ENCODE measurements around the gene SEH1L. TPM values are rescaled to one million over a fixed set of nuclear protein-coding genes. Genes with fewer than 3 reads are reported as not detected.

SEH1L gene
- total and polyA plus RNA-seq, 2 experiments from 2014 or later, result 30.2 to 49.5 TPM

DNA sequence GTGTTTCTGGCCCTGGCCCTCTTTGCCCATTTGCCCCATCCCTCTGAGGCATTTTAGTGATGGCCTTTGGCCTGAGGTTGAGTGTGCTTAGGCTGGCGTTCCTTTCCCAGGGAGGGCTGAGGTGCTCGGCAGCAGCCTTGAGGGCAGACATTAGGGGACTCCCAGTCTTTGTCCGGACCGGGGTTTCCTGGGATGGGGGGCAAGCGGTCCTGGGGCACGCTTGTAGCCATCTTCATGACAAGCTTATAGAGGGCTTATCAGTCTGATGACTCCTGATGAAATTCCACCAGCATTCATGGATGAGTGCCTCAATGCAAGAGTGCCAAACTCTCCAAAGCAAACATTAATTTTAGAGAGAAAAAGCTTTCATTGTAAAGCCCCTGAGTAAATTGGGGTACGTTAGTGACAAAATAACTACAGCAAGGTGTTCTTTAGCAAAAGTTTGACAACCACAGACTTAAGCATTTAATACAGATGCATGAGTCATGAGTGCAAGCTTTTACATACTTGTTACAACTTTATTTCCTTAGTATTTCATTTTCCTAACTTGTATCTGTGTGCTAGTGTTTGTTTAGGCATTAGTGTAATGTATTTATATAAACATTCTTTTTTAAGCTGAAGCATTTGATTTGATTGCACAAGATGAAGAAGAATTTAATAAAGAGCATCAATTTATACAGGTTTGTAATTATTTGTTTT, 89.0 kb downstream of the SEH1L start:
- no peak overlapping the region for H3K9ac ChIP-seq
- H3F3A ChIP-seq (ENCODE audit: insufficient read depth), result no peaks in the 10 kb centered on the region
- no peaks in the 10 kb centered on the region; the same call in 1 of the 2 replicates for H3K79me2 ChIP-seq (ENCODE audit: insufficient read depth)
- no peaks in the 10 kb centered on the region for H3K9me3 ChIP-seq (ENCODE audit: low read depth)
- H3K36me3 ChIP-seq (ENCODE audit: low read depth), result peaks cover 2% of the 10 kb centered on the region; the same call in 1 of the 2 replicates
- no peaks in the 10 kb centered on the region for H4K20me1 ChIP-seq (ENCODE audit: insufficient read depth)
- H3K4me3 ChIP-seq, result no peak overlapping the region
- 95 to 96% methylated on average over 7 of the region's 7 CpGs for WGBS, 2 experiments (ENCODE audit: low coverage in 1 of 2, low lambda C conversion rate in 2 of 2, missing lambda C conversion rate in 2 of 2)
- H3K4me2 ChIP-seq (ENCODE audit: unreplicated experiment), result no peak overlapping the region
- in situ Hi-C loops (cut with MboI), result no loop called here
- no peaks in the 10 kb centered on the region for H3K27me3 ChIP-seq (replicated peaks; ENCODE audit: insufficient read depth)
- H3K4me1 ChIP-seq (ENCODE audit: insufficient read depth), result 0 out of 2 replicates have a peak, but pooled peaks cover 8% of the 10 kb centered on the region
- H3K27ac ChIP-seq, result no peak overlapping the region
- H2AFZ ChIP-seq, result no peak overlapping the region
- TF ChIP-seq EZH2 (IDR thresholded peaks at IDR 0.05; ENCODE audit: insufficient read depth, poor library complexity, severe bottlenecking) (no peak), EZH2phosphoT487 (IDR thresholded peaks at IDR 0.05; ENCODE audit: insufficient read depth, low read depth) (no peak)
- no peaks in the 10 kb centered on the region for H3K9me2 ChIP-seq (ENCODE audit: insufficient read depth)
- DNase-seq, result peak; percentile 46

Other genes starting within 250 kb of the SEH1L start
- gene CEP76, start 245.3 kb upstream of the SEH1L start, total RNA-seq (2014; rRNA removed; shearing (Covaris generic)), result 11.8 and 19.7 TPM in 2 replicates
- gene CEP76, start 245.3 kb upstream of the SEH1L start, polyA plus RNA-seq (2016; fragmentation: Nextera tagmentation; extraction: Ambion mirVana), result 6.5 TPM in 2 replicates
- 63.4 and 81.7 TPM in 2 replicates for gene PSMG2, start 245.0 kb upstream of the SEH1L start, total RNA-seq (2014; rRNA removed; shearing (Covaris generic))
- 125 and 128 TPM in 2 replicates for gene PSMG2, start 245.0 kb upstream of the SEH1L start, polyA plus RNA-seq (2016; fragmentation: Nextera tagmentation; extraction: Ambion mirVana)
- 18.4 and 36.9 TPM in 2 replicates for gene PTPN2, start 63.8 kb upstream of the SEH1L start, total RNA-seq (2014; rRNA removed; shearing (Covaris generic))
- gene PTPN2, start 63.8 kb upstream of the SEH1L start, polyA plus RNA-seq (2016; fragmentation: Nextera tagmentation; extraction: Ambion mirVana), result 30.5 and 30.6 TPM in 2 replicates
- gene CEP192, start 43.4 kb downstream of the SEH1L start, total RNA-seq (2014; rRNA removed; shearing (Covaris generic)), result 19.0 and 21.5 TPM in 2 replicates
- gene CEP192, start 43.4 kb downstream of the SEH1L start, polyA plus RNA-seq (2016; fragmentation: Nextera tagmentation; extraction: Ambion mirVana), result 7.4 and 7.6 TPM in 2 replicates

Data from GM23248 (cell line).